ENCODE measurements around the gene HAPLN3.

Gene HAPLN3

GRCh38 chr15:88900982-88901418 lies 5.7 kb upstream of the HAPLN3 start:
- Histone ChIP-seq H3K9me3 (replicated peaks; ENCODE audit: low read length) (no peaks in the 10 kb centered on the region), H3K4me2 (ENCODE audit: low read length) (no peak overlapping the region), H3K4me1 (ENCODE audit: control insufficient read depth, insufficient read depth, low read length) (peaks cover 30% of the 10 kb centered on the region), H3K36me3 (ENCODE audit: insufficient read depth, low read length) (peaks cover 61% of the 10 kb centered on the region), H3K27me3 (ENCODE audit: control insufficient read depth, insufficient read depth, low read length) (no peaks in the 10 kb centered on the region), H3K9ac (ENCODE audit: low read depth, low read length) (no peak overlapping the region), H3K4me3 (ENCODE audit: low read length) (no peak overlapping the region)

GRCh38 chr15:88900309-88900981 lies 5.1 kb upstream of the HAPLN3 start:
- Histone ChIP-seq H3K4me1 (ENCODE audit: control insufficient read depth, insufficient read depth, low read length) (peaks cover 32% of the 10 kb centered on the region), H3K4me2 (ENCODE audit: low read length) (peak overlapping the region; percentile 34), H3K9ac (ENCODE audit: low read depth, low read length) (peak overlapping the region; percentile 58), H3K36me3 (ENCODE audit: insufficient read depth, low read length) (peaks cover 57% of the 10 kb centered on the region), H3K4me3 (ENCODE audit: low read length) (no peak overlapping the region), H3K27me3 (ENCODE audit: control insufficient read depth, insufficient read depth, low read length) (no peaks in the 10 kb centered on the region), H3K9me3 (replicated peaks; ENCODE audit: low read length) (no peaks in the 10 kb centered on the region)

GRCh38 chr15:88899251-88899650 lies 3.9 kb upstream of the HAPLN3 start:
- Histone ChIP-seq H3K4me2 (ENCODE audit: low read length) (no peak overlapping the region), H3K9ac (ENCODE audit: low read depth, low read length) (no peak overlapping the region), H3K9me3 (replicated peaks; ENCODE audit: low read length) (no peaks in the 10 kb centered on the region), H3K4me1 (ENCODE audit: control insufficient read depth, insufficient read depth, low read length) (peaks cover 36% of the 10 kb centered on the region), H3K27me3 (ENCODE audit: control insufficient read depth, insufficient read depth, low read length) (peaks cover 10% of the 10 kb centered on the region), H3K36me3 (ENCODE audit: insufficient read depth, low read length) (peaks cover 46% of the 10 kb centered on the region), H3K4me3 (ENCODE audit: low read length) (no peak overlapping the region)

GRCh38 chr15:88898736-88899135 lies 3.4 kb upstream of the HAPLN3 start:
- Histone ChIP-seq H3K4me2 (ENCODE audit: low read length) (no peak overlapping the region), H3K9me3 (replicated peaks; ENCODE audit: low read length) (no peaks in the 10 kb centered on the region), H3K27me3 (ENCODE audit: control insufficient read depth, insufficient read depth, low read length) (peaks cover 14% of the 10 kb centered on the region), H3K9ac (ENCODE audit: low read depth, low read length) (no peak overlapping the region), H3K4me1 (ENCODE audit: control insufficient read depth, insufficient read depth, low read length) (peaks cover 36% of the 10 kb centered on the region), H3K4me3 (ENCODE audit: low read length) (no peak overlapping the region), H3K36me3 (ENCODE audit: insufficient read depth, low read length) (peaks cover 41% of the 10 kb centered on the region)

- Histone ChIP-seq H3K27me3 (ENCODE audit: control insufficient read depth, insufficient read depth, low read length) (peaks cover 14% of the 10 kb centered on the region), H3K36me3 (ENCODE audit: insufficient read depth, low read length) (peaks cover 33% of the 10 kb centered on the region), H3K4me2 (ENCODE audit: low read length) (peak overlapping the region; percentile 51), H3K9ac (ENCODE audit: low read depth, low read length) (no peak overlapping the region), H3K4me1 (ENCODE audit: control insufficient read depth, insufficient read depth, low read length) (peaks cover 36% of the 10 kb centered on the region), H3K9me3 (replicated peaks; ENCODE audit: low read length) (no peaks in the 10 kb centered on the region), H3K4me3 (ENCODE audit: low read length) (no peak overlapping the region)
Observed at GRCh38 chr15:88897456-88898194, 2.3 kb upstream of the HAPLN3 start.

GRCh38 chr15:88897142-88897455 lies 1.8 kb upstream of the HAPLN3 start:
- peaks cover 36% of the 10 kb centered on the region for H3K4me1 ChIP-seq (ENCODE audit: control insufficient read depth, insufficient read depth, low read length)
- no peaks in the 10 kb centered on the region for H3K9me3 ChIP-seq (replicated peaks; ENCODE audit: low read length)
- peaks cover 14% of the 10 kb centered on the region for H3K27me3 ChIP-seq (ENCODE audit: control insufficient read depth, insufficient read depth, low read length)
- H3K9ac ChIP-seq (ENCODE audit: low read depth, low read length) = no peak overlapping the region
- no peak overlapping the region for H3K4me3 ChIP-seq (ENCODE audit: low read length)
- H3K36me3 ChIP-seq (ENCODE audit: insufficient read depth, low read length) = peaks cover 28% of the 10 kb centered on the region
- peak overlapping the region; percentile 51 for H3K4me2 ChIP-seq (ENCODE audit: low read length)

- Histone ChIP-seq H3K27me3 (ENCODE audit: control insufficient read depth, insufficient read depth, low read length) (peaks cover 14% of the 10 kb centered on the region), H3K4me2 (ENCODE audit: low read length) (no peak overlapping the region), H3K4me1 (ENCODE audit: control insufficient read depth, insufficient read depth, low read length) (peaks cover 36% of the 10 kb centered on the region), H3K9me3 (replicated peaks; ENCODE audit: low read length) (no peaks in the 10 kb centered on the region), H3K36me3 (ENCODE audit: insufficient read depth, low read length) (peaks cover 22% of the 10 kb centered on the region), H3K9ac (ENCODE audit: low read depth, low read length) (no peak overlapping the region), H3K4me3 (ENCODE audit: low read length) (no peak overlapping the region)
Observed at GRCh38 chr15:88896333-88897033, 1.1 kb upstream of the HAPLN3 start.

GRCh38 chr15:88894348-88894818 lies 961 bp downstream of the HAPLN3 start:
- Histone ChIP-seq H3K9me3 (replicated peaks; ENCODE audit: low read length) (no peaks in the 10 kb centered on the region), H3K4me1 (ENCODE audit: control insufficient read depth, insufficient read depth, low read length) (peaks cover 25% of the 10 kb centered on the region), H3K4me2 (ENCODE audit: low read length) (peak overlapping the region; percentile 81), H3K36me3 (ENCODE audit: insufficient read depth, low read length) (peaks cover 3% of the 10 kb centered on the region), H3K4me3 (ENCODE audit: low read length) (peak overlapping the region; percentile 67), H3K27me3 (ENCODE audit: control insufficient read depth, insufficient read depth, low read length) (peaks cover 14% of the 10 kb centered on the region), H3K9ac (ENCODE audit: low read depth, low read length) (no peak overlapping the region)

GRCh38 chr15:88891540-88892254 lies 3.6 kb downstream of the HAPLN3 start:
- H3K27me3 ChIP-seq (ENCODE audit: control insufficient read depth, insufficient read depth, low read length) = peaks cover 14% of the 10 kb centered on the region
- no peak overlapping the region for H3K4me2 ChIP-seq (ENCODE audit: low read length)
- no peaks in the 10 kb centered on the region for H3K9me3 ChIP-seq (replicated peaks; ENCODE audit: low read length)
- H3K36me3 ChIP-seq (ENCODE audit: insufficient read depth, low read length) = no peaks in the 10 kb centered on the region
- peaks cover 13% of the 10 kb centered on the region for H3K4me1 ChIP-seq (ENCODE audit: control insufficient read depth, insufficient read depth, low read length)
- no peak overlapping the region for H3K4me3 ChIP-seq (ENCODE audit: low read length)
- H3K9ac ChIP-seq (ENCODE audit: low read depth, low read length) = no peak overlapping the region

GRCh38 chr15:88890495-88890894 lies 4.8 kb downstream of the HAPLN3 start:
- Histone ChIP-seq H3K9ac (ENCODE audit: low read depth, low read length) (no peak overlapping the region), H3K4me3 (ENCODE audit: low read length) (no peak overlapping the region), H3K4me2 (ENCODE audit: low read length) (no peak overlapping the region), H3K27me3 (ENCODE audit: control insufficient read depth, insufficient read depth, low read length) (peaks cover 14% of the 10 kb centered on the region), H3K36me3 (ENCODE audit: insufficient read depth, low read length) (no peaks in the 10 kb centered on the region), H3K9me3 (replicated peaks; ENCODE audit: low read length) (no peaks in the 10 kb centered on the region), H3K4me1 (ENCODE audit: control insufficient read depth, insufficient read depth, low read length) (peaks cover 11% of the 10 kb centered on the region)

GRCh38 chr15:88888719-88889118 lies 6.6 kb downstream of the HAPLN3 start:
- Histone ChIP-seq H3K36me3 (ENCODE audit: insufficient read depth, low read length) (no peaks in the 10 kb centered on the region), H3K9ac (ENCODE audit: low read depth, low read length) (no peak overlapping the region), H3K9me3 (replicated peaks; ENCODE audit: low read length) (no peaks in the 10 kb centered on the region), H3K4me2 (ENCODE audit: low read length) (no peak overlapping the region), H3K4me3 (ENCODE audit: low read length) (no peak overlapping the region), H3K27me3 (ENCODE audit: control insufficient read depth, insufficient read depth, low read length) (no peaks in the 10 kb centered on the region), H3K4me1 (ENCODE audit: control insufficient read depth, insufficient read depth, low read length) (no peaks in the 10 kb centered on the region)
